HG03439 (cell line): ENCODE measurements around the gene SLC6A19.

Source experiments
- ATAC-seq: cut with Tn5 transposase; IDR thresholded peaks from one replicate; pipeline ENCODE4 v1.9.1; 2021; ENCODE audit warnings: mild to moderate bottlenecking, moderate library complexity; ENCODE audit not compliant: unreplicated experiment

SLC6A19 gene

DNA sequence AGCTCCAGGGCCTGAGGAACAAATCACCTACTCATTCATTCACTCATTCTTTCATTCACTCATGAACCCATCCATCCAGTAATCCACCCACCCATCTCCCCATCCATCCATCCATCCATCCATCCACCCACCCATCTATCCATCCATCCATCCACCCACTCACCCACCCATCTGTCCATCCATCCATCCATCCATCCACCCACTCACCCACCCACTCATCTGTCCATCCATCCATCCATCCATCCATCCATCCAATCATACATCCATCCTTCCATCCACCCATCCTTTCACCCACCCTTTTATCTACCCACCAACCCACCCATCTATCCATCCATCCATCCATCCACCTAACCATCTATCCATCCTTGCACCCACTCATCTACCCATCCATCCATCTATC lies 35.5 kb upstream of the SLC6A19 start:
- no peak for ATAC-seq

DNA sequence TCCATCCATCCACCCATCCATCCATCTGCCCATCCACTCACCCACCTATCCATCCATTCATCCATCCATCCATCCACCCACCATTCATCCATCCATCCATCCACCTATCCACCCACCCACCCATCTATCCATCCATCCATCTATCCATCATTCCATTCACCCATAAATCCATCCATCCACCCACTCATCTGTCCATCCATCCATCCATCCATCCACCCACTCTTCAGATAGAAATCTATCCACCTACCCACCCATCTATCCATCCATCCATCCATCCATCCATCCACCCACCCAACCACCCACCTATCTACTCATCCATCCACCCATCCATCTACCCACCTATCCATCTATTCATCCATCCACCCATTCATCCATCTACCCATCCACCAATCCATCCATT lies 35.0 kb upstream of the SLC6A19 start:
- no peak for ATAC-seq

DNA sequence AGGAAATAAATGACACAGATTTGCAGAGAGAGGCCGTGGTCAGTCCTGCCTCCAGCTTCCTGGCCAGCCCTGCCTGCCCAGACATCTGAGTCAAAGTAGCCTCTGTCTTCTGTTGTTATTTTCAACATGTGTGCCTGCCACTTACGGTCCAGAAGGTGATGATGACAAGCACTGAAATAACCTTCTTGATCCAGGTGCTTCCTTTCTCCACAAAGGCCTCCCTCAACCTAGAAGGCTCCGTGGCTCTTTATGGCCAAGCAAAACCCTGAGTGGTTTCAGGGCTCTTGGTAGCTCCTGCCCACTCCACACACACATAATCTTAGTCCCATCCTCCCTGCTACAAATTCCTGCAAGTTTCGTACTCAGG lies 34.1 kb upstream of the SLC6A19 start:
- no peak for ATAC-seq

DNA sequence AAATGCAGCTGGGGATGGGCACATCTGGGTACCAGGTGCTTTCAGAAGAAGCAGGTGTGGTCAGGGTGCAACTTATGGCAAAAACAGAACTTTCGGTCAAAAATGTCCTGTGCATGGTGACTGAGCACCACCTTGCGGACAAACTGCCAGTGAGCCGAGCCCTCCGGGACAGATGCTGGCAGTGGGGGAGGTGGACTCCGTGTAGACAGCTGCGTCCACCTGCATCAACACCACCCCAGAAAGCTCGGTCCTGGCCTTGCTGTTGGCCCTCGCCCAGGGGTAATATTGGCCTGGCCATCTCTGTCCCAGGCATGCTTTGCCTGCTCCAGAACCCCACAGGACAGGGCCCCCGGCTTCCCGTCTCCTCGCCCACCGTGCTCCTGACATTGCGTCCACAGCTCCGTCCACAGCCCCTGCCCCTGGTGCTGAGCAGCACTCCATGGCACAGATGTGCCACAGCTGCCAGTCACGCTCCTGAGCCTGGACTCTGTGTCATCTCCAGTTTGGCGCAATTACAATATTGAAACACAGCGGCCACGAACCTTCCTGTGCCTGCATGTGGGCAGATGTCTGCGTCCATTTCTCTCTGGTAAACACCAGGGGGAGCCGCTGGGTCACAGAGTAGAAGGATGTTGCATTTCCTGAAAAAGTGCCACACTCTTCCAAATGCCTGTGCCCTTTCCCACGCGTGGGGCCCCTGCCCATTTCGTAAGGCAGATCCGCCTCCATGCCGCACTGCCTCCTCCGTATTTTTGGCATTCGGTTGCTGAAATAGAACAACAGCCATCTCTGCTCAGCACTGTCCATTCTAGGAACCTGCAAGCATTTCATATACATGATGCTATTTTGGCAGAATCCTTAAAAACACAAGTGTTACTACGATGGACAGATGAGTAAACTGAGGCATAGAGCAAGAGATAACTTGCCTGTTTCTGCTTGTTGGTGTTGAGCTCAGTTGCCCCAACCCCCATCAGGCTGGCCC lies 33.4 kb upstream of the SLC6A19 start:
- ATAC-seq = peak; percentile 59

DNA sequence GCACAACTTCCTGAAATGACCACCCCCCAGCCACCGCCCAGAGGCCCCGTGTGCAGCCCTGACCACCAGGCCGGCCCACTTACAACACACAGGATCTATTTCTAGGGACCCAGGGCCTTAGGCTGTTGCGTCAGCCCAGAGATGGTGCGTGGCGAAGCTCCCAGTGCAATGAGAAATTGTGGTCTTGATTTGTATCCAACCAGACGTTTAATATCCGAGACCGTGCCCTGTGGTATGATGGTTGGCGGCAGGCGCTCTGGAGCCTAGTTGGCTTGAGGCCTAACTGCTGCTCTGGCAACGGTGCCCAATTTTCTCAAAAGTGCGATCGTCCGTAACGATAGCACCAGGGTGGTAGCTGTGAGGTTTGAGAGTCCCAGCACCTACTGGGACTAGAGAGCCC lies 32.6 kb upstream of the SLC6A19 start:
- no peak for ATAC-seq

DNA sequence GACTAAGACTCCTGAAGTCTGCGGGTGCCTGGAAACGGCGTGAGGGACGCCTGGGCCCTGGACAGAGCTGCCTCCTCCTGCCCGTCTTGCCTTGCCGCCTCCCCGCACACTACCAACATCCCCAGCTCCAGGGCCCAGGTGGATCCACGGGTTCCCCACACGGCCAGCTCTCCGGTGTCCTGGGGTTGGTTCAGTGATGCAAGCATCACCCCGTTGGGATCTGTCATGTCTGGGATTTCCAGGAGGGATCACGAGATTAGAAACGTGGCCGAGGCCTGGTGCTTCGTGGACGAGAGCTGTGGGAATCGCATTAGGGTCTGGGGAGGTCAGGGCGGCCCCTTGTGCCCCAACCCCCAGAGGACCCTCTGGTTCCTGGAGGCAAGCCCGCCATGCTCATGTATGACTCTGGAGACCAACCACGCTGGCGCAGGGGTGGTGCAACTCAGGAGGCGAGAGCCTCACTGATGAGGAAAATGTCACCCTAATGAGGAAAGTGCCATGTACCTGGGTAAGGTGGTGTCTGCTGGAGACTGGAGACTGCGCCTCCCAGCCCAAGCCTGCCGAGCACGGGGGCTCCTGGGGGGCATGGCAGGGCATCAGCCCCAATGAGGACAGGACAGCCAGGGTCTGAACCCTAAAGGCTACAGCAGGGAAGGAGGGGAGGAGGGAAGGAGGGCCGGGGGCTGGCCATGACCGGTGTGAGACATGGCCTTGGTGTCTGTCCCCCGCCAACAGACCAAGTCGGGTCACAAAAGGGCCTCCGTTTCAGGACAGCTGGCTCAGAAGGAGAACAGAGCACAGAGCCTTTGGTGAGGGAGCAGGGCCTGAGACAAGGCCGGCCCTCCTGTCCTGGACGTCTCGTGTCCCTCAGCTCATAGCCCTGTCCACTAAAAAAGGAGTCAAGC lies 31.9 kb upstream of the SLC6A19 start:
- ATAC-seq = no peak

DNA sequence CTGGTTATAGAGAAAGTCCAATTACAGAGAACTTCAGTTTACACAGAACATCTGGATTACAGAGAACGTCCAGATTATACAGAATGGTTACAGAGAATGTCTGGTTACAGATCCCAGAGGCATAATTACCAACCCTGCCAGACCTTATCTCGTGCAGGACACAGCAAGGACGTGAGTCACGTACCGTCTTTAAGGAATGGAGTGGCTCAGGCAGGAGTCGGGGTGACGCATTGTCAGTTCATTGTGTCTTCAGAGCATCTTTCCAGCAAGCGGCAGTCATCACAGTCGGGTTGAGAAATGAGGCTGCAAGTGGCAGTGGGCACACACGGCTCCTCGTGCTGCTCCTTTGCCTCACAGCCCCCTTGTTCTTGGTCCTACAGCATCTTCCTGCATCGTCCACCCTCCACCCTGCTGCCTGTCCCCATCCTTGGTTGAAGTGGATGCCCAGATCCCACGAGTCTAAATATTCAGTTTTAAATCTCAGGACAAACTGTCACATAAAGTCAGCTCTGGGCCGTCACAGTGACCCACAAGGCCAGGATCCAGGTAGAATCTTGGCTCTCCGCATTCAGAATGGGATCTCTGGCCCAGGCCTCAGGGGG lies 30.0 kb upstream of the SLC6A19 start:
- no peak for ATAC-seq

DNA sequence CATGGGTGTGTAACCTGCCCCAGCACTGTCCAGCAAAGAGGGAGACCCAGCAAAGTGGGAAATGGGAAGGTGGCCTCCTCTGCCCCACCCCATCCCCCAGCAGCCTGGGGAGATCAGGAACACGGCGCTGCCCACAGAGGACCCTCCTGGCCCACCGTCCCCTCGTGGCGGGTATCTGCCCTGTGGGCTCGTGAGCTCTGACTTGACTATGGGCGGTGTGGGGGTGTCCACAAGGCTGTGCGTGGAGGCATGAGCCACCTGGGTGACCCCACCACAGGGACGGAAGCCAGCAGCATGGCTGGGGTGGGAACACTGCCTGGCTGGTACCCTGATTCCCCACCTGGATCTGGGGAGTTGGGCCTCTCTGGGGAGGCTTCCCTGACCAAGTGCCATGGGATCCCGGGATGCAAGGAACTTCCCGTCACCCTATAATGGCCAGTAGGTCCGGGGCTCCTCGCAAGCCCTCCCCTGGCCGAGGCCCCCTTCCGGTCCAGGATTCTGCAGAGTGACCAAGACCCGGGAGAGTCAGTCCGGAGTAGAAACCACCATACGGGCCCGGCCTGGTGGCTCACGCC lies 29.3 kb upstream of the SLC6A19 start:
- ATAC-seq = no peak

DNA sequence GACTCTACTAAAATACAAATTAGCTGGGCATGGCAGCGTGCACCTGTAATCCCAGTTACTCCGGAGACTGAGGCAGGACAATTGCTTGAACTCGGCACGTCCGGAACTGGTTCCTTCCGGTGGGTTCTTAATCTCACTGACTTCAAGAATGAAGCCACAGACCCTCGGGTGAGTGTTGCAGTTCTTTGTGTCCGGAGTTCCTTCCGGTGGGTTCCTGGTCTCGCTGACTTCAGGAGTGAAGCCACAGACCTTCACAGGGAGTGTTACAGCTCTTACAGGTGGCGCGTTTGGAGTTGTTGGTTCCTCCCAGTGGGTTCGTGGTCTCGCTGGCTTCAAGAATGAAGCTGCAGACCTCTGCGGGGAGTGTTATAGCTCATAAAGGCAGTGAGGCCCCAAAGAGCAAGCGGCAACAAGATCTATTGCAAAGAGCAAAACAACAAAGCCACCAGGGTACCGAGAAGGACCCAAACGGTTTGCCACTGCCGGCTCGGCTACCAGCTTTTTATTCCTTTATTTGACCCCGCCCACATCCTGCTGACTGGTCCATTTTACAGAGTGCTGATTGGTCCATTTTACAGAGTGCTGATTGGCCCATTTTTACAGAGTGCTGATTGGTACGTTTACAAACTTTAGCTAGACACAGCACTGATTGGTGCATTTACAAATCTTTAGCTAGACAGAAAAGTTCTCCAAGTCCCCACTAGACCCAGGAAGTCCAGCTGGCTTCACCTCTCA lies 28.6 kb upstream of the SLC6A19 start:
- no peak for ATAC-seq

DNA sequence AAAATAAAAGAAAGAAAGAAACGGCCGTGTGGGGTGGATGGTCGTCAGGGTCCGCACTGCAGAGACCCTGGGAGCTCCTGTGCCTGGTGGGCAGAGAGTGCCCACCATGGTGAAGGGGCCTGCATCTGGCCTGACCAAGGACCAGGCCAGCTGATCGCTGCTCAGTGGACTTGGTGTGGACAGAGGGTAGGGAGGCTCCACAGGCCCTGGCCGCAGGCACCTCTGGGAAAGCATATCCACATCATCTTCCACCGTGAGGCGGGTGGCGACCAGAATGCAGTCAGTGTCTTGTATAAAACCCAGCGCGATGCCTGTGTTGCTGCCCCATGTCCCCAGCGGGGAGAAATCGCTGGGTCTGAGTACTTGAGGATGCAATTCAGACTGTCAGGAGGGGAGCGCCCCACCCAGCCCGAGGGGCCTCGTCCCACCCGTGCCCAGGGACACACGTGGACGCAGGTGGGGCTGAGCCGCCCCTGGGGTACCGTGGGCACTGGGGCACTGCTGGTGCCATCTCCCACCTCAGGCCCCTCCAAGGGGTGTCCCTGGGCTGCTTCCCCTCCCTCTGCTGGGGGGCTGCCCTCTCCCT lies 27.8 kb upstream of the SLC6A19 start:
- ATAC-seq = no peak

DNA sequence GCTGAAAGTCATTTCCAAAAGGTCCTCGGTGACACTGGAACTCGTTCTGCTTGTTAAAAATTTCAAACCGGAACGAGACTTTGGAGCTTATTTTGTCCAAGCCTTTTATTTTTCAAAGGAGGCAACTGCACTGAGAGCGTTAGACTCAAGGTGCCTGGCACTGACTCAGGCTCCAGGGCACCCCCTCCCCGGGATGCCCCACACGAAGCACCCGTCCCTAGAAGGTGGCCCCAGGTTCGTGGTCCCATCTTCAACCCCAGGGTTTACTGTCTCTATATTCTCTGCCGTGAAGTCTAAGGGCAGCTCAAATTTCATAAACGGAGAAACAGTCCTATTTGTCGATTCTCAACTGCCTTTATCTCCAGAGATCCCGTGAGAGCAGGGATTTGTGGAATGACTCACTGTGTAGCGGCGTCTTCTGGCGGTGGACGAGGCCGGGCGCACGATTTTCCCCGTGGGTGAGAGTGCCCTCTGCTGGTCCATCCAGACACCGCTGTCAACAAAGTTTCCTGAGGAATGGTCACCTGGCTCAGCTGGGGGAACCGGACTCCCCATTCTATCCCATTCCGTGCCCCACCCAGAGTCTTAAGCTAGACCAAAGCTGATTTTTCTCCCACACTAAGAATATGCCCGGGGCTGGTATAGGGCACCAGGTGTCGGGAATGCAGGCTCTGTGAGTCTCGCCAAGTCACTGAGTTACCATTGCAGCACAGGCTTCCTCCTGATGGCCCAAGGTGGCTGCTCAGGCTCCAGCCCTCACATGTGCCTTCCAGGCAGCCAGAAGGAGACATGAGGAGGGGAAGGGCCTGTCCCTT lies 27.1 kb upstream of the SLC6A19 start:
- no peak for ATAC-seq

DNA sequence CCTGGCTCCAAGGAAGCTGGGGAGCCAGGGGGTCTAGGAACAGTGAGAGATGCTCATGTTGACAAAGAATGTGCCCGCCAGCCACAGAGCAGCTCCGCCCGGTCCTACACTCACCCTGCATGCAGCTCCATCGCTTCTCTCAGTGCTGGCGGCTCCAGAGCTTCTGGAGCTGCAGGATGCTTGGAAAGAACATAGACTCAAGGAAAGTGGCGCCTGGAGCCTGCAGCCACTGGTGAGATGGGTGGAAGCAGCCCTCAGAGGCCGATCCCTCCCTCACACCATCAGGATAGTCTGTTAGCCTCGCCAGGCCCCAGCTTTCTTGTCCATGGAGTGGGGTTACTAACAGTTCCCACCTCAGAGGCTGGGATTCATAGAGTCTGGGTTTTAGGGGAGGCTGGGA lies 26.4 kb upstream of the SLC6A19 start:
- no peak for ATAC-seq

DNA sequence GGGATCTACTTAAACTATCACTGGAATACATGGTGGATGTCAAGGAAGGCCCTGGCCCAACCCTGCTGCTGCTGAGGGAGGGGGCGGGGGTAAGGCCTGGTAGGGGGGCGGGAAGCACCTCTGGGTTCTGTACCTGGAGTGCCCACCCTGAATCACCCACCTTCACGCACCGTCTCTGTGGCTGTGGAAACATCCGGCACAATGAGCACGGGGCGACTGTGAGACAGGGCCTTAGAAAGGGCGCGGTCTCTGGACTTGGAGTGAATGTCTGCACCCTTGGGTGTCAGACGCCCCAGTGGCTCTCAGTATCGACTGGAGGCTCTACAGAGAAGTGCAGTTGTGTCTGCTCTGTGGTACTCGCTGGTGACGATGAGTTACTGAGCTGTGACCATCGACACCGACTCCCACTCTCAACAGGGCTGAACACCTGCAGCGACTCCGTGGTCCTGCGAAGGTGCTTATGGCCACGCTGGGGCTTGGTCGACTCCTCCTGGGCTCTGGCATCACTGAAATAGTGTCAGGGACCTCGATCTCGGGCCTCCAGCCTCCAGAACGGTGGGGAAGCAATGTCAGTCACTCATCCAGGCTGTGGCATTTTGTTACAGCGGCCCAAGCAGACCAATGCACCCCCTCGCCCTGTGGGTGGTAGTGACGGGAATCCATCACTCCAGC lies 25.5 kb upstream of the SLC6A19 start:
- no peak for ATAC-seq

DNA sequence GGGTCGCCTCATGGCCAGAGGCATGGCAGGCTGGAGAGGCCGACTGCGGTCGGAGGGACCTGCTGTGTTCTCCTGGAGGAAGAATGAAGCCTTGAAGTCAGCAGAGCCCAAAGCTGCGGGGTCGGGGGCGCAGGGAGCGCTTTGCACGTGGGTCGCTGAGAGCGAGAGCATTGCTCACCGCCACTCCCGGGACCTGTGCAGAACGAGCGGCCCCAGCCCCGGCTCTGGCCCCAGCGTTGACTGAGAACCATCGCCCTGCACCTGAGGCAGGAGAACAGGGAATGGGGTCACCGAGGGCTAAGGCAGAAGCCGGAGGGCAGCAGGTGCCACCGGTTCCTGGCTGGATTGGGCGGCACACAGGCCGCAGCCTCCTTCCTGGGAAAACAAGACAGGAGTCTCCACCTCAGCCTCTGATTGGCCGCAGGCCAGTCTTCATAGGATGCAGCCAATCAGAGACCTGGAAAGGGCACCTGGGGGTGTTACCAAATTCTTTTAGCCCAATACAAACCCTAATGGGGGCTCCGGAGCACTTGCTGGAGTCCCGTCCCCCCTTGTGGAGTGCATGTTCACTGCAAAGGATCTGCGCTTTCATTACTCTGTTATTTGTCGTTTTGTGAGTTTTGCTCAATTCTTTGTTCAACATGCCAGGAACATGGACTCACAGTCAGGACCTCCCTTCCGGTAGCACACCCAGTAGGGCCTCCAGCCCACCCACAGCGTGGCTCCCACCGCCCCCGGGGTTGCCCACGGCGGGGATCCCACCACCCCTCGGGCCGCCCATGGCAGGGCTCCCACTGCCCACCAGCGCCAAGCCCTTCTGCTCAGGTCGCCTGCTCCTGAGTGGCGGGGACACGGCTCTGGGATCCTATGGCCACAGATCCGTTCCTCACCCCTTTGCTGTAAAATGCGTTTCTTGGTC lies 24.7 kb upstream of the SLC6A19 start:
- ATAC-seq = no peak

DNA sequence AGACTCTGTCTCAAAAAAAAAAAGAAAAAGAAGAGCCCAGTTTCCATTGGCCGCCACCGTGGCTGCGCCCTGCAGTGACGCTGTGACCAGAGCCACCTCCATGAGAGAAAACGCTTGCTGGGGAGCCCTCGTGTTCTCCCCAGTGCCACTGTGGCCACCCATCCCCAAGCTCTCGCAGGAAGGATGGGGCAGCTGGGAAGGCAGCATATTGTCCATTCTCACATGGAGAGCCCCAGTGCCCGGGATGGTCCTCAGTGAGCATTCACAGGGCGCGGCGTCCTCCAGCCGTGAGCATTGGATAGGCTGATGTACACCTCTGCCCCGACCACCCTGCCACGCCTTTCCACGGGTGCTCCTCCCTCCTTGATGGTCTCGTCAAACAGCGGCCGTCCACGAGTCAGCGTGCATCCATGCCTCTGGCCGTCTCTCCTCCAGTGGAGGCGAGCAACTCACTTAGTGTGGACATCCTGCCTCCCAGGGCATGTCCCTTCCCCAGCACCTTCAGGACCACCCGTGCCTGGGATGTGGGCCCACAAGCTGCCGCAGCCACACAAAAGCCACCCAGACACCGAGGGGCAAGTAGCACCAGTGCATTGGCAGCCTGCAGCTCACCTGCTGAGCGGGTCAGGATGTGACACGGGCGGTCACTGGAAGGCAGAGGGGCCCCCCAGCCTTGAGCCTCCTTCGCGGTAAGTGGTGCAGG lies 23.4 kb upstream of the SLC6A19 start:
- ATAC-seq = no peak

DNA sequence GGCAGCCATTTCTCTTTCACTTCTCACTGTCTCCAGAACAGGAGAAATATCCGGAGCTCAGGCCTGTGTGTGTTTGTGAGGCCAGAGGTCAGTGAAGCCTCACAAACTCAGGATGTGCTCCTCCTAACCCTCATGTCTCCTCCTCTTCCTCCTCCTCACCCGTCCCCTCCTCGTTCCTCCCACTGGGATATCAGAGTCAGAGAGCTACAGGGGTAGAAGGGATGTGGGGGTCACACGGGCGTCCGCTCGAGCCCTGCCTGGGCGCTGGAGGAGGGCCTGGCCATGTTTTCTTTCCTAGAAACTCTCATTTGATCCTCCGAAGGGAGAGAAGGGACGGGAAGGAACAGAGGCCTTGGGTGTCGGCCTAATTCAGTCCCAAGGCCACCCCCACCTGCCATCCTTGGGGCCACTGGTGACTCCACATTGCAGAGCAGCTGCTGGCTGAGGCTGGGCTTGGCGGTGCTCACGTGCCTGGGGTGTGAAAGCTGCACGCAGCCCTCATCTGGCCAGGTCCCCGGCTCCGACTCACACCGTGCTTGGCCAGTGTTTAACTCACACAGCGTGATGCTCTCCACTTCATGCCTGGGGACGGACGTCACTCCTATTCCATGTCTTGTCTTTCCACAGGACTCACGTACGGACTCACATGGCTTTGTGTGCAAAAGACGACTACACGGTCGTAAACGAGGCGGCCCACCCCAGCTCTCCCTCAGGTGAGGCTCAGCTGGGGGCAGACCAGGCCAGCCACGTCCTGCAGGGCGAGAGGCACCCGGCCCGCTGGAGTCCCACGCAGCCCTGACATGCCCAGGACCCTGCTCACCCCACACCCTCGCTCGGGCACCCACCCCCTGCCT lies 22.6 kb upstream of the SLC6A19 start:
- no peak for ATAC-seq
